CD4-positive, alpha-beta T cell (primary cell): Measurements from ENCODE around the gene DECR2. TPM values are rescaled to one million over a fixed set of nuclear protein-coding genes. Genes with fewer than 3 reads are reported as not detected.
"Not testable (repeated sequence)": the region's sequence is repeated elsewhere in the genome, so short reads cannot be mapped to it uniquely, and the experiment has no call there.

Experiments
- ATAC-seq: fragments of 200-7000 bp; cut with Tn5 transposase; one replicate; pipeline ENCODE4 v1.10.0; 2022; ENCODE audit warnings: mild to moderate bottlenecking; ENCODE audit not compliant: poor library complexity
- CTCF ChIA-PET: fragments of 350-600 bp; sonication (Branson Sonifier 250); formaldehyde crosslinking; loops from one replicate; lab custom pipeline; 2021; ENCODE audit warnings: antibody characterized with exemption, inconsistent platforms; lab: Charles Lee
- POLR2A ChIA-PET: fragments of 350-600 bp; sonication (Branson Sonifier 250); formaldehyde crosslinking; loops from one replicate; lab custom pipeline; 2021; ENCODE audit warnings: antibody characterized with exemption, inconsistent platforms; lab: Charles Lee
- DNase-seq, 14 experiments: peaks; one replicate each; pipeline ENCODE4 v3.0.0-alpha.2; 2013 to 2020; ENCODE audit warnings: mixed read lengths in 2 of 14
- H3K27ac ChIP-seq, 2 donors: one replicate each; pipeline versions ENCODE4 v1.5.1 to v1.7.0; 2013; ENCODE audit warnings: low read length in 2 of 2, low read depth in 1 of 2, mild to moderate bottlenecking in 1 of 2
- H3K27me3 ChIP-seq, 2 experiments: 1 replicate in 1 of 2; 2 replicates in 1 of 2; pipeline versions ENCODE4 v1.6.1 to v1.7.0; 2013; ENCODE audit warnings: low read length in 2 of 2, control low read depth in 1 of 2, mild to moderate bottlenecking in 1 of 2, moderate library complexity in 1 of 2; ENCODE audit not compliant: insufficient read depth in 2 of 2, control insufficient read depth in 1 of 2
- H3K36me3 ChIP-seq: one replicate; pipeline ENCODE4 v1.6.1; 2013; ENCODE audit warnings: low read length, control low read depth; ENCODE audit not compliant: insufficient read depth
- H3K4me1 ChIP-seq: one replicate; pipeline ENCODE4 v1.6.1; 2013; ENCODE audit warnings: low read length, control low read depth; ENCODE audit not compliant: insufficient read depth
- H3K4me3 ChIP-seq: one replicate; pipeline ENCODE4 v1.5.1; 2013; ENCODE audit warnings: mild to moderate bottlenecking, low read length, moderate library complexity
- H3K9me3 ChIP-seq, 2 experiments: 1 replicate in 1 of 2; 2 replicates in 1 of 2; pipeline versions ENCODE4 v1.6.1 to v1.7.0; 2013; ENCODE audit warnings: low read length in 2 of 2, mild to moderate bottlenecking in 2 of 2, control low read depth in 1 of 2, moderate library complexity in 1 of 2; ENCODE audit not compliant: control insufficient read depth in 1 of 2, insufficient read depth in 1 of 2
- H3K27ac Mint-ChIP-seq: one replicate; pipeline ENCODE4 v1.8.0; 2020; ENCODE audit warnings: mixed read lengths
- H3K27me3 Mint-ChIP-seq: one replicate; pipeline ENCODE4 v1.8.0; 2021; ENCODE audit warnings: mixed read lengths
- H3K36me3 Mint-ChIP-seq: one replicate; pipeline ENCODE4 v1.8.0; 2021; ENCODE audit warnings: low read depth, mixed read lengths
- H3K4me1 Mint-ChIP-seq: one replicate; pipeline ENCODE4 v1.8.0; 2021; ENCODE audit warnings: low read depth, mixed read lengths
- H3K4me3 Mint-ChIP-seq: one replicate; pipeline ENCODE4 v1.8.0; 2020; ENCODE audit warnings: mild to moderate bottlenecking, mixed read lengths
- H3K9me3 Mint-ChIP-seq: one replicate; pipeline ENCODE4 v1.8.0; 2020; ENCODE audit warnings: mixed read lengths
- intact Hi-C, 2 experiments: fragments of 100-400 bp; cut with DNase I in 1 of 2; cut with micrococcal nuclease in 1 of 2; formaldehyde crosslinking; loops; one replicate each; pipeline versions ENCODE4 v1.15.1 to v1.9.0; 2023 to 2025; cut with DNase I, micrococcal nuclease
- total RNA-seq, 174 experiments: library from RNA in 2 of 174; stranded (reverse) in 2 of 174; gene quantifications; one replicate each; pipeline ENCODE4 v1.2.3 and lab custom pipeline; 2021 to 2026
- TF ChIP-seq, protein P1 (sequence below): fragments of 200-600 bp; IDR thresholded peaks from one replicate; pipeline ENCODE4 v1.8.0; 2022; ENCODE audit warnings: antibody characterized with exemption, mild to moderate bottlenecking

Gene DECR2
- total RNA-seq, 2 experiments from 2014 or later = 5.7 to 7.0 TPM

DNA sequence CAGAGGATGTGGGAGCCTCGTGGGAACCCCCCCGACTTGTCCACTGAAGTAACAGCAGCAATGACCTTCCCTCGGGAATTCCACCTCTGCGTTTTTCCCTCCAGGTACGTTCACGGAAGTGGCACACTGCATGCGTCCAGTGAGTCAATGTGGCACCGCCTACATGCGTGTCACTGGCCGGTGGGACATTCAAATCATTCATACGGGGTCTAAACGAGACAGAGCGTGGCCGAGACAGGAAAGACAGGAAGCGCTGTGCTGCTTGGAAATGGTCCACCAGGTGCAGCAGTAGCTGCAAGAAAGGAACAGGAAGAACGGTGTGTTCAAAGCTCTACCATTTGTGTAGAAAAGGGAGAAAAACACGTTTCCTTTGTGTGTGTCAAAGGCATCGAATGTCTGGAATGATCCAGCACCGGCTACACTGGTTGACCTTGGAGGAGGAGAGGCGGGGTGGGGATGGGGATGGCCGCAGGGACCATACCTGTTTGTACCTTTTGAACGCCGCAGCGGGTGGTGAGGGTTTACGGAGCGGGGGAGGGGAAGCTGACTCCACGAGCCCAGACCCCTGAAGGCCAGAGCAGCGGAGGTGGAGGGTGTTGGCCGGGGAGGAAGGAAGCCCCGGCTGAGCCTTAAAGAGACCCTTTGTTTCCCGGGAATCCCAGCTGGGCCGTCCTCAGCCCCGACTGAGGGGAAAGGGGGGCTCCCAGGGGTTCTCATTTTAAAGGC, 18.2 kb upstream of the DECR2 start:
- H3K27me3 Mint-ChIP-seq = no peaks in the 10 kb centered on the region
- CTCF ChIA-PET = interaction anchor here (1.0 to 2.3 kb wide), 2 partner anchors 8 to 18 kb away, joined by 3 to 8 read pairs; partner anchors contain the start of gene DECR2
- intact Hi-C loops = loop anchor here (1.0 to 5.0 kb wide), 3 partner anchors 13 to 144 kb away; partner anchors contain the start of genes CAPN15 (in 1 of the 2), DECR2 (in 1 of the 2) and NME4 (in 1 of the 2)

DNA sequence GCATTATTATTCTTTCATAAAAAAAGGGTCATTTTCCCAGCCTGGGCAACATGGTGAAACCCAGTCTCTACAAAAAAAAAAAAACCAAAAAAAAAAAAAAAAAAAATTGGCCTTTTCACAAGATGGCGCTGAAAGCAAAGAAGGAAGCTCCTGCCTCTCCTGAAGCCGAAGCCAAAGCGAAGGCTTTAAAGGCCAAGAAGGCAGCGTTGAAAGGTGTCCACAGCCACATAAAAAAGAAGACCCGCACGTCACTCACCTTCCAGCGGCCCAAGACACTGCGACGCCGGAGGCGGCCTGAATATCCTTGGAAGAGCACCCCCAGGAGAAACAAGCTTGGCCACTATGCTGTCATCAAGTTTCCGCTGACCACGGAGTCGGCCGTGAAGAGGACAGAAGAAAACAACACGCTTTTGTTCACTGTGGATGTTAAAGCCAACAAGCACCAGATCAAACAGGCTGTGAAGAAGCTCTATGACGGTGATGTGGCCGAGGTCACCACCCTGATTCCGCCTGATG, 15.0 kb upstream of the DECR2 start:
- Mint-ChIP-seq H3K27ac (no peak overlapping the region), H3K9me3 (no peaks in the 10 kb centered on the region), H3K36me3 (peaks cover 8% of the 10 kb centered on the region), H3K4me3 (peak overlapping the region; percentile 15), H3K4me1 (peaks cover 16% of the 10 kb centered on the region), H3K27me3 (no peaks in the 10 kb centered on the region)
- DNase-seq = peak in 1 of 14 experiments; percentile 15
- H3K27ac ChIP-seq = no peak overlapping the region
- POLR2A ChIA-PET = interaction anchor here (0.7 kb wide), 1 partner anchor 14 kb away, joined by 3 read pairs; no protein-coding TSS in a partner anchor
- TF ChIP-seq, protein P1, sequence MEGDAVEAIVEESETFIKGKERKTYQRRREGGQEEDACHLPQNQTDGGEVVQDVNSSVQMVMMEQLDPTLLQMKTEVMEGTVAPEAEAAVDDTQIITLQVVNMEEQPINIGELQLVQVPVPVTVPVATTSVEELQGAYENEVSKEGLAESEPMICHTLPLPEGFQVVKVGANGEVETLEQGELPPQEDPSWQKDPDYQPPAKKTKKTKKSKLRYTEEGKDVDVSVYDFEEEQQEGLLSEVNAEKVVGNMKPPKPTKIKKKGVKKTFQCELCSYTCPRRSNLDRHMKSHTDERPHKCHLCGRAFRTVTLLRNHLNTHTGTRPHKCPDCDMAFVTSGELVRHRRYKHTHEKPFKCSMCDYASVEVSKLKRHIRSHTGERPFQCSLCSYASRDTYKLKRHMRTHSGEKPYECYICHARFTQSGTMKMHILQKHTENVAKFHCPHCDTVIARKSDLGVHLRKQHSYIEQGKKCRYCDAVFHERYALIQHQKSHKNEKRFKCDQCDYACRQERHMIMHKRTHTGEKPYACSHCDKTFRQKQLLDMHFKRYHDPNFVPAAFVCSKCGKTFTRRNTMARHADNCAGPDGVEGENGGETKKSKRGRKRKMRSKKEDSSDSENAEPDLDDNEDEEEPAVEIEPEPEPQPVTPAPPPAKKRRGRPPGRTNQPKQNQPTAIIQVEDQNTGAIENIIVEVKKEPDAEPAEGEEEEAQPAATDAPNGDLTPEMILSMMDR = no peak
- no peaks in the 10 kb centered on the region for H3K36me3 ChIP-seq
- intact Hi-C loops = no loop called here
- no peaks in the 10 kb centered on the region for H3K27me3 ChIP-seq
- H3K4me1 ChIP-seq = peaks cover 24% of the 10 kb centered on the region
- CTCF ChIA-PET = no interaction called here
- no peak overlapping the region for H3K4me3 ChIP-seq
- peaks cover 0 to 6% of the 10 kb centered on the region in 2 experiments for H3K9me3 ChIP-seq
- ATAC-seq = no peak

More for the DNA sequence above, 18.2 kb upstream of the DECR2 start:
- H3K4me1 ChIP-seq = peaks cover 50% of the 10 kb centered on the region
- H3K4me3 ChIP-seq = peak overlapping the region; percentile 68
- H3K9me3 ChIP-seq = no peaks in the 10 kb centered on the region
- TF ChIP-seq, protein P1 = no peak
- Mint-ChIP-seq H3K36me3 (peaks cover 16% of the 10 kb centered on the region), H3K27ac (peak overlapping the region; percentile 80), H3K4me1 (peaks cover 26% of the 10 kb centered on the region), H3K9me3 (no peaks in the 10 kb centered on the region), H3K4me3 (peak overlapping the region; percentile 84)
- H3K27ac ChIP-seq = peak overlapping the region in 1 of 2 donors; percentile 47
- DNase-seq (peak in 12 of 14 experiments; percentile 23 to 81 (median 44)), ATAC-seq (peak; percentile 49)
- POLR2A ChIA-PET = interaction anchor here (0.8 to 5.9 kb wide), 13 partner anchors 9 to 276 kb away, joined by 3 to 60 read pairs (median 3); partner anchors contain the start of genes DECR2, LUC7L, MRPL28 and RAB11FIP3
- H3K27me3 ChIP-seq = no peaks in the 10 kb centered on the region
- no peaks in the 10 kb centered on the region for H3K36me3 ChIP-seq

DNA sequence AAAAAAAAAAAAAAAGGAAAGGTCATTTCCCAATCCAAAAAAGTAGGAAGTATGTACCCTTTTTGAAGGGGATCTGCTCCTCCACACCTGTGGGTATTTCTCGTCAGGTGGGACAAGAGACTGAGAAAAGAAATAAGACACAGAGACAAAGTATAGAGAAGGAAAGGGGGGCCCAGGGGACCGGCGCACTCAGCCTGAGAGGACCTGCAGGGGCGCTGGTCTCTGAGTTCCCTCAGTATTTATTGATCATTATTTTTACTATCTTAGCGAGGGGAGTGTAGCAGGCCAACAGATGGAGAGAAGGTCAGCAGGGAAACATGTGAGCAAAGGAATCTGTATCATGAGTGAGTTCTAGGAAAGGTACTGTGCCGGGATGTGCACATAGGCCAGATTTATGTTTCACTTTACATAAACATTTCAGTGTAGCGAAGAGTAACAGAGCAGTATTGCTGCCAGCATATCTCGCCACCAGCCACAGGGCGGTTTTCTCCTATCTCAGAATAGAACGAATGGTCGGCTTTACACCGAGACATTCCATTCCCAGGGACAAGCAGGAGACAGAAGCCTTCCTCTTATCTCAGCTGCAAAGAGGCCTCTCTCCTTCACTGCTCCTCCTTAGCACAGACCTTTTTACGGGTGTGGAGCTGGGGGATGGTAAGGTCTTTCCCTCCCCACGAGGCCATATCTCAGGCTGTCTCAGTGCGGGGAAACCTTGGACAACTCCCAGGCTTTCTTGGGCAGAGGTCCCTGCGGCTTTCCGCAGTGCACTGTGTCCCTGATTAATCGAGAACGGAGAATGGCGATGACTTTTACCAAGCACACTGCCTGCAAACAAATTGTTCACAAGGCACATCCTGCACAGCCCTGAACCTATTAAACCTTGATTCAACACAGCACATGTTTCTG, 13.7 kb upstream of the DECR2 start:
- POLR2A ChIA-PET, H3K4me3 ChIP-seq, H3K9me3 Mint-ChIP-seq, H3K27ac Mint-ChIP-seq, H3K27me3 Mint-ChIP-seq, H3K27ac ChIP-seq, H3K36me3 ChIP-seq, H3K36me3 Mint-ChIP-seq, H3K27me3 ChIP-seq, CTCF ChIA-PET, intact Hi-C loops, ATAC-seq, DNase-seq, H3K4me3 Mint-ChIP-seq: not testable (repeated sequence)
- Histone ChIP-seq H3K9me3 (peaks cover 0 to 11% of the 10 kb centered on the region in 2 experiments), H3K4me1 (peaks cover 21% of the 10 kb centered on the region)
- H3K4me1 Mint-ChIP-seq = peaks cover 12% of the 10 kb centered on the region
